B cell (primary cell): ENCODE data around the gene SCARB2. TPM values are rescaled to one million over a fixed set of nuclear protein-coding genes. Genes with fewer than 3 reads are reported as not detected.

ENCODE experiments used
- ATAC-seq: fragments of 200-7000 bp; cut with Tn5 transposase; one replicate; pipeline ENCODE4 v1.10.0; 2021; ENCODE audit warnings: low read depth, mild to moderate bottlenecking, moderate number of reproducible peaks, moderate library complexity
- CTCF ChIA-PET: fragments of 350-600 bp; sonication (Branson Sonifier 250); formaldehyde crosslinking; loops from one replicate; lab custom pipeline; 2021; ENCODE audit warnings: antibody characterized with exemption, inconsistent platforms; lab: Charles Lee
- POLR2A ChIA-PET: fragments of 350-600 bp; sonication (Branson Sonifier 250); formaldehyde crosslinking; loops from one replicate; lab custom pipeline; 2021; ENCODE audit warnings: antibody characterized with exemption; lab: Charles Lee
- DNase-seq: peaks from one replicate; pipeline ENCODE4 v3.0.0; 2013
- H2AFZ ChIP-seq: 2 replicates; pipeline ENCODE4 v1.6.1; 2012; ENCODE audit warnings: mild to moderate bottlenecking, low read depth, low read length; ENCODE audit not compliant: insufficient read depth, poor library complexity, severe bottlenecking
- H3K27ac ChIP-seq, 2 donors: 1 replicate in 1 of 2; 2 replicates in 1 of 2; pipeline ENCODE4 v1.5.1; 2012 to 2013; ENCODE audit warnings: low read length in 2 of 2, mild to moderate bottlenecking in 2 of 2, moderate library complexity in 1 of 2
- H3K27me3 ChIP-seq, 4 experiments: fragments of 200-600 bp in 1 of 4; sonication (generic) in 1 of 4; replicated peaks in 1 of 4; 1 replicate in 2 of 4; 2 replicates in 2 of 4; pipeline versions ENCODE4 v1.6.1 to v1.7.0; 2013 to 2016; ENCODE audit warnings: low read length in 3 of 4, mild to moderate bottlenecking in 2 of 4, mixed read lengths in 1 of 4, moderate library complexity in 1 of 4; ENCODE audit not compliant: insufficient read depth in 4 of 4, control insufficient read depth in 3 of 4; ENCODE audit errors: control extremely low read depth in 1 of 4
- H3K36me3 ChIP-seq, 2 experiments: replicated peaks in 1 of 2; 1 replicate in 1 of 2; 2 replicates in 1 of 2; pipeline versions ENCODE4 v1.6.1 to v1.7.1; 2013; ENCODE audit warnings: low read length in 1 of 2; ENCODE audit not compliant: insufficient read depth in 2 of 2, control insufficient read depth in 1 of 2; ENCODE audit errors: control extremely low read depth in 1 of 2, extremely low read depth in 1 of 2
- H3K4me1 ChIP-seq, 2 donors: fragments of 200-600 bp in 1 of 2; sonication (generic) in 1 of 2; 1 replicate in 1 of 2; 2 replicates in 1 of 2; pipeline versions ENCODE4 v1.5.1 to v1.6.1; 2013 to 2017; ENCODE audit warnings: low read length in 2 of 2; ENCODE audit not compliant: control insufficient read depth in 2 of 2, insufficient read depth in 2 of 2
- H3K4me2 ChIP-seq: replicated peaks from 2 replicates; pipeline ENCODE3; 2012; ENCODE audit warnings: mild to moderate bottlenecking, low read depth, low read length; ENCODE audit not compliant: poor library complexity, severe bottlenecking
- H3K4me3 ChIP-seq, 5 experiments: fragments of 200-600 bp in 1 of 5; sonication (generic) in 1 of 5; 1 replicate in 3 of 5; 2 replicates in 2 of 5; pipeline versions ENCODE4 v1.5.1 to v1.7.0; 2011 to 2016; ENCODE audit warnings: low read length in 4 of 5, mild to moderate bottlenecking in 4 of 5, low read depth in 2 of 5, control low read depth in 1 of 5, moderate library complexity in 1 of 5; ENCODE audit not compliant: insufficient read depth in 1 of 5; ENCODE audit errors: control extremely low read depth in 1 of 5, extremely low read depth in 1 of 5
- H3K79me2 ChIP-seq: fragments of 200-600 bp; sonication (generic); one replicate; pipeline ENCODE4 v1.6.0; 2016; ENCODE audit warnings: low read length; ENCODE audit not compliant: control insufficient read depth, insufficient read depth
- H3K9ac ChIP-seq: fragments of 200-600 bp; sonication (generic); 2 replicates; pipeline ENCODE4 v1.6.1; 2017; ENCODE audit warnings: mild to moderate bottlenecking, low read length, moderate library complexity
- H3K9me3 ChIP-seq, 3 donors: one replicate each; pipeline versions ENCODE4 v1.6.1 to v1.7.1; 2013; ENCODE audit warnings: low read length in 2 of 3; ENCODE audit not compliant: control insufficient read depth in 2 of 3, insufficient read depth in 1 of 3; ENCODE audit errors: control extremely low read depth in 1 of 3
- H4K20me1 ChIP-seq: 2 replicates; pipeline ENCODE4 v1.6.0; 2012; ENCODE audit warnings: mild to moderate bottlenecking, low read length; ENCODE audit not compliant: insufficient read depth, control insufficient read depth, poor library complexity, severe bottlenecking
- H3K27ac Mint-ChIP-seq: one replicate; pipeline ENCODE4 v1.8.0; 2021; ENCODE audit warnings: mixed read lengths
- H3K27me3 Mint-ChIP-seq: one replicate; pipeline ENCODE4 v1.8.0; 2021; ENCODE audit warnings: mixed read lengths
- H3K4me1 Mint-ChIP-seq: one replicate; pipeline ENCODE4 v1.8.0; 2021; ENCODE audit warnings: mixed read lengths
- H3K4me3 Mint-ChIP-seq: one replicate; pipeline ENCODE4 v1.8.0; 2021; ENCODE audit warnings: mixed read lengths
- H3K9me3 Mint-ChIP-seq: one replicate; pipeline ENCODE4 v1.8.0; 2022; ENCODE audit warnings: mixed read lengths; ENCODE audit not compliant: insufficient read depth
- EZH2 ChIP-seq: IDR thresholded peaks from 2 replicates; pipeline ENCODE4 v1.6.1; 2012; ENCODE audit warnings: borderline replicate concordance, low read depth, mild to moderate bottlenecking, moderate library complexity, low read length; ENCODE audit not compliant: insufficient read depth, poor library complexity, severe bottlenecking
- WGBS: methylation state at CpG from one replicate; pipeline ENCODE4 v1.1.5; 2013; ENCODE audit warnings: missing lambda C conversion rate; ENCODE audit not compliant: insufficient coverage; 5-methylcytosine and 5-hydroxymethylcytosine counted together
- intact Hi-C: fragments of 100-400 bp; cut with micrococcal nuclease; formaldehyde crosslinking; loops from one replicate; pipeline ENCODE4 v1.10.0; 2022
- polyA plus RNA-seq: library from polyadenylated mRNA; depleted of rRNA; stranded (reverse); fragments of >200 nt; gene quantifications from 2 replicates; pipeline ENCODE4 v1.2.3, GENCODE V29; 2012
- total RNA-seq, 2 donors: library from RNA; stranded (reverse); fragments of 120-200 nt in 1 of 2; gene quantifications; 1 replicate in 1 of 2; 2 replicates in 1 of 2; pipeline versions ENCODE4 v1.2.3 to v1.2.4, GENCODE V29; 2013 to 2022
- TF ChIP-seq, protein P1 (sequence below): fragments of 200-600 bp; IDR thresholded peaks from one replicate; pipeline ENCODE4 v1.8.0; 2022; ENCODE audit warnings: antibody characterized with exemption, mild to moderate bottlenecking

The SCARB2 gene
- total and polyA plus RNA-seq, 2 donors (not counting 1 experiment from before 2014, with no cell fraction given), result 7.8 to 30.3 TPM

DNA sequence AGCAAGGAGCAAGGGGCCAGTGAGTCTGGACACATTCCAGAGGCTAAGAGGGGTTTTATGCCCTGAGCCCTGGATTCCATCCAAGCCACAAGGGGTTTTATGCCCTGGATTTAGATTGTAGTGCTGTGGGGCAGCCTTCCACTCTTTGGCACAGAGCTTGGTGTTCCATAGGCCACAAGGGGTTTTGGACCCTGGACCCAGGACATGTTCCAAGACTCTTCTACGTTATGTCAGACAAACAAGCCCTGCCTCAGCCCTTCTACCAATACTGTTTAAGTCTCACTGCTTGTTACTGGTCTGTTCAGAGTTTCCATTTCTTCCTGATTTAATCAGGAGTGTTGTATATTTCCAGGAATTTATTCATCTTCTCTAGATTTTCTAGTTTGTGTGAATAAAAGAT is 12.8 kb upstream of the SCARB2 start:
- POLR2A ChIA-PET, result no interaction called here
- TF ChIP-seq, protein P1, sequence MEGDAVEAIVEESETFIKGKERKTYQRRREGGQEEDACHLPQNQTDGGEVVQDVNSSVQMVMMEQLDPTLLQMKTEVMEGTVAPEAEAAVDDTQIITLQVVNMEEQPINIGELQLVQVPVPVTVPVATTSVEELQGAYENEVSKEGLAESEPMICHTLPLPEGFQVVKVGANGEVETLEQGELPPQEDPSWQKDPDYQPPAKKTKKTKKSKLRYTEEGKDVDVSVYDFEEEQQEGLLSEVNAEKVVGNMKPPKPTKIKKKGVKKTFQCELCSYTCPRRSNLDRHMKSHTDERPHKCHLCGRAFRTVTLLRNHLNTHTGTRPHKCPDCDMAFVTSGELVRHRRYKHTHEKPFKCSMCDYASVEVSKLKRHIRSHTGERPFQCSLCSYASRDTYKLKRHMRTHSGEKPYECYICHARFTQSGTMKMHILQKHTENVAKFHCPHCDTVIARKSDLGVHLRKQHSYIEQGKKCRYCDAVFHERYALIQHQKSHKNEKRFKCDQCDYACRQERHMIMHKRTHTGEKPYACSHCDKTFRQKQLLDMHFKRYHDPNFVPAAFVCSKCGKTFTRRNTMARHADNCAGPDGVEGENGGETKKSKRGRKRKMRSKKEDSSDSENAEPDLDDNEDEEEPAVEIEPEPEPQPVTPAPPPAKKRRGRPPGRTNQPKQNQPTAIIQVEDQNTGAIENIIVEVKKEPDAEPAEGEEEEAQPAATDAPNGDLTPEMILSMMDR, result no peak
- no peak for TF ChIP-seq EZH2

DNA sequence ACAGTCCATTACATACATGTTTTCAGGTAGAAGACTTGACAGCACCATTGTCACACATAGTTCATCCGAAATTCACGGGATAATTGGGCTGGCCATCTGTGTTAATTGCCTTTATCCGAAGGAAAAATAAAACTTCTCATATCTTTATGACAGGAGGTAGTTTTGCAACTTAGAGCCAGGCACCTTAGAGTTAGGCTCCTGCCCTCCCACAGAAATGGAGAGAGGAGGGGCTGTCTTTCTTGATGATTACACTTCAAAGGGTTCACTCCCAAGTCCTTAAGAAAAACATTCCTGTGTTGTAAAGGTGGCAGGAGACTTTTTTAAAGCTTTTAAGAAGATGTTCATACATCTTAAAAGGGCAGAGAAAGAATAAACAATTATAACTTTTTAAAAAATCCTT is 10.5 kb upstream of the SCARB2 start:
- no CpG with 5 or more reads among the region's 3 CpGs for WGBS
- ATAC-seq (no peak), DNase-seq (no peak)
- H3K9me3 ChIP-seq, result peaks cover 0 to 10% (median 5%) of the 10 kb centered on the region in 3 donors
- Mint-ChIP-seq H3K27ac (no peak overlapping the region), H3K4me3 (no peak overlapping the region), H3K9me3 (peaks cover 10% of the 10 kb centered on the region), H3K4me1 (no peaks in the 10 kb centered on the region), H3K27me3 (peaks cover 20% of the 10 kb centered on the region)
- no peaks in the 10 kb centered on the region for H3K79me2 ChIP-seq
- no peaks in the 10 kb centered on the region for H3K36me3 ChIP-seq
- ChIA-PET POLR2A (no interaction called here), CTCF (no interaction called here)
- no peak overlapping the region for H2AFZ ChIP-seq
- H3K27me3 ChIP-seq, result no peaks in the 10 kb centered on the region
- no peak overlapping the region for H3K9ac ChIP-seq
- no peak overlapping the region for H3K27ac ChIP-seq
- no peaks in the 10 kb centered on the region for H3K4me1 ChIP-seq
- TF ChIP-seq EZH2, result no peak
- TF ChIP-seq, protein P1, result no peak
- no peaks in the 10 kb centered on the region for H4K20me1 ChIP-seq
- H3K4me3 ChIP-seq, result no peak overlapping the region
- H3K4me2 ChIP-seq, result no peak overlapping the region
- intact Hi-C loops, result no loop called here

More for the DNA sequence above, 12.8 kb upstream of the SCARB2 start:
- intact Hi-C loops, result no loop called here
- Mint-ChIP-seq H3K27me3 (peaks cover 26% of the 10 kb centered on the region), H3K4me1 (no peaks in the 10 kb centered on the region), H3K9me3 (peaks cover 13% of the 10 kb centered on the region), H3K4me3 (no peak overlapping the region), H3K27ac (no peak overlapping the region)
- H3K4me1 ChIP-seq, result no peaks in the 10 kb centered on the region
- WGBS, result no CpG with 5 or more reads among the region's 1 CpG
- CTCF ChIA-PET, result interaction anchor here (0.7 kb wide), 1 partner anchor 1601 kb away, joined by 3 read pairs; no protein-coding TSS in a partner anchor
- no peaks in the 10 kb centered on the region for H3K36me3 ChIP-seq
- H3K79me2 ChIP-seq, result no peaks in the 10 kb centered on the region
- H3K4me2 ChIP-seq, result no peak overlapping the region
- no peak for DNase-seq
- no peak for ATAC-seq
- H2AFZ ChIP-seq, result no peak overlapping the region
- H3K27me3 ChIP-seq, result peaks cover 0 to 5% (median 0%) of the 10 kb centered on the region in 4 experiments
- H3K9me3 ChIP-seq, result peaks cover 0 to 14% (median 14%) of the 10 kb centered on the region in 3 donors
- no peak overlapping the region for H3K27ac ChIP-seq
- H3K4me3 ChIP-seq, result no peak overlapping the region
- H4K20me1 ChIP-seq, result no peaks in the 10 kb centered on the region
- no peak overlapping the region for H3K9ac ChIP-seq
